ENCODE measurements around the gene IKZF3. TPM values are rescaled to one million over a fixed set of nuclear protein-coding genes. Genes with fewer than 3 reads are reported as not detected.

The IKZF3 gene
- total and polyA plus RNA-seq, 4 donors, result 1.0 to 3.9 (median 2.6) TPM

DNA sequence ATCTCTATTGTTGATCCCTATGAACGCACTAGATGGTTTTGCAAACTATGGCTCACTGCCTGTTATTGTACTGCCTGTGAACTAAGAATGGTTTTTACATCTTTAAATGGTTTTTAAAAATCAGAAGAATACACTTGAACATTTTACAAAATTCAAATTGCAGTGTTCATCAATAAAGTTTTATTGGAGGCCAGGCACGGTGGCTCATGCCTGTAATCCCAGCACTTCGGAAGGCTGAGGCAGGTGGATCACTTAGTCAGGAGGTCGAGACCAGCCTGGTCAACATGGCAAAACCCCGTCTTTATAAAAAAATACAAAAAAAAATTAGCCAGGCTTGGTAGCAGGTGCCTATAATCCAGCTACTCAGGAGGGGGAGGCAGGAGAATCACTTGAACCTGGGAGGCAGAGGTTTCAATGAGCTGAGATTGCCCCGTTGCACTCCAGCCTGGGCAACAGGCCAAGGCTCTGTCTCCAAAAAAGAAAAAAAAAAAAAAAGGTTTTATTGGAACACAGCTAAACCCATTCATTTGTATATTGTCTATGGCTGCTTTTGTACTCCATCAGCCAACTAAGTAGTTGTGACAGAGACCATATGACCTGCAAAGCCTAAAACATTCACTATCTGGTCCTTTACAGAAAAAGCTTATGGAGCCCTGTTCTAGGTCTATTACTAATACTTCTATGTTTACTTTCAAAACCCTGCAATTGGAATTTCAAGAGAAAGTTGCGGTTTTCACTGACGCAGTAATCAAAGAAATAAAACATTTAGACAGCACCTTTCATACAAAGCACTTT, 18.9 kb downstream of the IKZF3 start:
- ATAC-seq (ENCODE audit: insufficient read depth, low FRiP score) (no peak), DNase-seq (peak; percentile 8 to 35 (median 35))
- WGBS, 2 donors, result 71 to 86% methylated on average over 8 of the region's 8 CpGs
- TF ChIP-seq, protein P1, sequence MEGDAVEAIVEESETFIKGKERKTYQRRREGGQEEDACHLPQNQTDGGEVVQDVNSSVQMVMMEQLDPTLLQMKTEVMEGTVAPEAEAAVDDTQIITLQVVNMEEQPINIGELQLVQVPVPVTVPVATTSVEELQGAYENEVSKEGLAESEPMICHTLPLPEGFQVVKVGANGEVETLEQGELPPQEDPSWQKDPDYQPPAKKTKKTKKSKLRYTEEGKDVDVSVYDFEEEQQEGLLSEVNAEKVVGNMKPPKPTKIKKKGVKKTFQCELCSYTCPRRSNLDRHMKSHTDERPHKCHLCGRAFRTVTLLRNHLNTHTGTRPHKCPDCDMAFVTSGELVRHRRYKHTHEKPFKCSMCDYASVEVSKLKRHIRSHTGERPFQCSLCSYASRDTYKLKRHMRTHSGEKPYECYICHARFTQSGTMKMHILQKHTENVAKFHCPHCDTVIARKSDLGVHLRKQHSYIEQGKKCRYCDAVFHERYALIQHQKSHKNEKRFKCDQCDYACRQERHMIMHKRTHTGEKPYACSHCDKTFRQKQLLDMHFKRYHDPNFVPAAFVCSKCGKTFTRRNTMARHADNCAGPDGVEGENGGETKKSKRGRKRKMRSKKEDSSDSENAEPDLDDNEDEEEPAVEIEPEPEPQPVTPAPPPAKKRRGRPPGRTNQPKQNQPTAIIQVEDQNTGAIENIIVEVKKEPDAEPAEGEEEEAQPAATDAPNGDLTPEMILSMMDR (IDR thresholded peaks at IDR 0.05; ENCODE audit: control extremely low read depth, extremely low read depth), result no peak
- Histone ChIP-seq H3K9me3 (ENCODE audit: control insufficient read depth in 4 of 4, insufficient read depth in 3 of 4, low read length in 3 of 4) (no peaks in the 10 kb centered on the region), H3K4me1 (ENCODE audit: control insufficient read depth in 5 of 5, insufficient read depth in 5 of 5, low read length in 5 of 5) (peaks cover 0 to 9% (median 0%) of the 10 kb centered on the region in 5 donors), H3K9ac (ENCODE audit: insufficient read depth in 1 of 2, low read length in 2 of 2) (no peak overlapping the region), H3K27ac (ENCODE audit: low read depth in 1 of 2, low read length in 1 of 2) (no peak overlapping the region), H3K27me3 (ENCODE audit: control insufficient read depth in 3 of 3, insufficient read depth in 3 of 3, low read length in 2 of 3) (peaks cover 0 to 2% (median 0%) of the 10 kb centered on the region in 3 donors), H3K4me3 (no peak overlapping the region), H3K36me3 (ENCODE audit: control insufficient read depth in 4 of 4, insufficient read depth in 4 of 4, low read length in 4 of 4) (no peaks in the 10 kb centered on the region)

DNA sequence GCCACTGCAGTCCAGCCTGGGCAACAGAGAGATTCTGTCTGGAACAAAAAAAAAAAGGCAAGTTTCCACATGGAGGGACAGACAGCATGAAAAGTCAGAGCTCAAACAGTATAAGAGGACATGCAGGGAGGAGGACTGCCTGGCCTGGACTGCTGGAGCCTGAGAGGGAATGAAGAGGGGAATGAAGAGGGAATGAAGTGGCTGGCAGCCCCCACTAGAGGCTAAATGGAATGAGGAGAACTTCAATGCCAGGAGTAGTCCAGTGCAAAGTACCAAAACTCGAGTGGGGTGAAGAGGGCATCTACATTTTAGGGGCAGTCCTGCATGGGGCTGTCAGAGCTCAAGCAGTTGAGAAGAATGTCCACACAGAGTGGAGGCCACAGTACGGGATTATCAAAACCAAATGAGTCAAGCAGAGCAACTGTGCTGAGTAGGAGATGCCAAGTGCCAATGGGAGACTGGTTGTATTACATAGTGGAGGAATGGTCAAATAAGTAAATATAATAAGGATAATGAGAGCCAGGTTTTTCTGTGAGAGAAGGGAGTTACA, 22.9 kb downstream of the IKZF3 start:
- WGBS, 2 donors, result 53 to 76% methylated on average over 2 of the region's 2 CpGs
- no peaks in the 10 kb centered on the region for H3K27me3 ChIP-seq (ENCODE audit: control insufficient read depth in 3 of 3, insufficient read depth in 3 of 3, low read length in 2 of 3)
- peak overlapping the region in 1 of 2 donors; percentile 4 for H3K27ac ChIP-seq (ENCODE audit: low read depth in 1 of 2, low read length in 1 of 2)
- peak; percentile 58 for ATAC-seq (ENCODE audit: insufficient read depth, low FRiP score)
- H3K9me3 ChIP-seq (ENCODE audit: control insufficient read depth in 4 of 4, insufficient read depth in 3 of 4, low read length in 3 of 4), result peaks cover 0 to 5% (median 1%) of the 10 kb centered on the region in 4 donors
- no peak for DNase-seq
- no peak overlapping the region for H3K9ac ChIP-seq (ENCODE audit: insufficient read depth in 1 of 2, low read length in 2 of 2)
- peaks cover 0 to 4% (median 0%) of the 10 kb centered on the region in 5 donors for H3K4me1 ChIP-seq (ENCODE audit: control insufficient read depth in 5 of 5, insufficient read depth in 5 of 5, low read length in 5 of 5)
- TF ChIP-seq, protein P1 (IDR thresholded peaks at IDR 0.05; ENCODE audit: control extremely low read depth, extremely low read depth), result no peak
- H3K4me3 ChIP-seq, result no peak overlapping the region
- H3K36me3 ChIP-seq (ENCODE audit: control insufficient read depth in 4 of 4, insufficient read depth in 4 of 4, low read length in 4 of 4), result no peaks in the 10 kb centered on the region

DNA sequence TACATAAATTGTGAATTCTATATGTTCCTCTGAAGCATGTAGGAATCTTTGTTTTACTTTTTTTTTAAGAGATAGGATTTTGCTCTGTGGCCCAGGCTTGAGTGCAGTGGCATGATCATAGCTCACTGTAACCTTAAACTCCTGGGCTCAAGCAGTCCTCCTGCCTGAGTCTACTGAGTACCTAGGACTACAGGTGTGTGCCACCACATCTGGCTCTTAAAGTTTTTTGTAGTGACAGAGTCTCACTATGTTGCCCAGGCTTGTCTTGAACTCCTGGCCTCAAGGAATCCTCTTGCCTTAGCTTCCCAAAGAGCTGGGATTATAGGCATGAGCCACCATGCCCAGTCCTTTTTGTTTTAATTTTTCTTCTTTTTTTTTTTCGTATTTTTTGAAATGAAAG, 25.3 kb downstream of the IKZF3 start:
- ATAC-seq (ENCODE audit: insufficient read depth, low FRiP score), result no peak

More for the DNA sequence above, 25.3 kb downstream of the IKZF3 start:
- no peak for DNase-seq
- Histone ChIP-seq H3K4me3 (no peak overlapping the region), H3K9me3 (ENCODE audit: control insufficient read depth in 4 of 4, insufficient read depth in 3 of 4, low read length in 3 of 4) (peaks cover 0 to 5% (median 2%) of the 10 kb centered on the region in 4 donors), H3K9ac (ENCODE audit: insufficient read depth in 1 of 2, low read length in 2 of 2) (no peak overlapping the region), H3K36me3 (ENCODE audit: control insufficient read depth in 4 of 4, insufficient read depth in 4 of 4, low read length in 4 of 4) (no peaks in the 10 kb centered on the region), H3K27me3 (ENCODE audit: control insufficient read depth in 3 of 3, insufficient read depth in 3 of 3, low read length in 2 of 3) (no peaks in the 10 kb centered on the region), H3K27ac (ENCODE audit: low read depth in 1 of 2, low read length in 1 of 2) (no peak overlapping the region), H3K4me1 (ENCODE audit: control insufficient read depth in 5 of 5, insufficient read depth in 5 of 5, low read length in 5 of 5) (peaks cover 0 to 4% (median 0%) of the 10 kb centered on the region in 5 donors)
- WGBS, 2 donors, result 87 to 89% methylated on average over 1 of the region's 1 CpG
- TF ChIP-seq, protein P1 (IDR thresholded peaks at IDR 0.05; ENCODE audit: control extremely low read depth, extremely low read depth), result no peak
